Osteoblast (primary cell): ENCODE data around the gene SEMA3A. TPM values are rescaled to one million over a fixed set of nuclear protein-coding genes. Genes with fewer than 3 reads are reported as not detected.

ENCODE experiments used
- DNase-seq: peaks from one replicate; pipeline ENCODE4 v3.0.0; 2011; ENCODE audit warnings: low spot score, mixed read lengths; ENCODE audit not compliant: insufficient read length; ENCODE audit errors: missing footprints
- H2AFZ ChIP-seq: 2 replicates; pipeline ENCODE4 v1.6.0; 2011; ENCODE audit warnings: mild to moderate bottlenecking, low read length
- H3K27ac ChIP-seq: 2 replicates; pipeline ENCODE4 v1.5.1; 2011; ENCODE audit warnings: mild to moderate bottlenecking, low read depth, low read length, moderate library complexity
- H3K27me3 ChIP-seq: 2 replicates; pipeline ENCODE4 v1.6.0; 2012; ENCODE audit warnings: mild to moderate bottlenecking, control low read depth, inconsistent platforms, low read length, moderate library complexity; ENCODE audit not compliant: insufficient read depth
- H3K36me3 ChIP-seq: 2 replicates; pipeline ENCODE4 v1.5.1; 2011; ENCODE audit warnings: mild to moderate bottlenecking, low read length, control low read depth, moderate library complexity; ENCODE audit not compliant: insufficient read depth
- H3K4me1 ChIP-seq: 2 replicates; pipeline ENCODE4 v1.5.1; 2011; ENCODE audit warnings: mild to moderate bottlenecking, low read length, control low read depth, moderate library complexity; ENCODE audit not compliant: insufficient read depth
- H3K4me2 ChIP-seq: 2 replicates; pipeline ENCODE4 v1.6.0; 2011; ENCODE audit warnings: mild to moderate bottlenecking, low read length; ENCODE audit not compliant: insufficient read depth
- H3K4me3 ChIP-seq: fragments of 200-600 bp; sonication (generic); 3 replicates; pipeline ENCODE4 v1.5.1; 2012; ENCODE audit warnings: mild to moderate bottlenecking, low read length, inconsistent platforms; ENCODE audit not compliant: insufficient read depth
- H3K79me2 ChIP-seq: 2 replicates; pipeline ENCODE4 v1.6.0; 2012; ENCODE audit warnings: mild to moderate bottlenecking, low read length, control low read depth, inconsistent platforms; ENCODE audit not compliant: insufficient read depth
- H3K9me3 ChIP-seq: 2 replicates; pipeline ENCODE4 v1.5.1; 2011; ENCODE audit warnings: low read depth, low read length, control low read depth
- H4K20me1 ChIP-seq: 2 replicates; pipeline ENCODE4 v1.6.0; 2012; ENCODE audit warnings: mild to moderate bottlenecking, low read length, control low read depth; ENCODE audit not compliant: insufficient read depth
- CTCF ChIP-seq: IDR thresholded peaks from 2 replicates; pipeline ENCODE4 v1.5.1; 2011; ENCODE audit warnings: mild to moderate bottlenecking, low read depth, low read length, moderate library complexity; ENCODE audit errors: extremely low read depth
- total RNA-seq: library from RNA; depleted of rRNA; stranded (reverse); fragments of >200 nt; gene quantifications from 2 replicates; pipeline ENCODE4 v1.2.3, GENCODE V29; 2012

The SEMA3A gene
- total RNA-seq, 1 donor, result 2.5 TPM

GRCh38 chr7:83964318-83964717 lies 230.3 kb downstream of the SEMA3A start:
- H3K36me3 ChIP-seq, result no peaks in the 10 kb centered on the region
- no peak overlapping the region for H3K27ac ChIP-seq
- no peak overlapping the region for H3K4me2 ChIP-seq
- H3K79me2 ChIP-seq, result no peaks in the 10 kb centered on the region
- H3K4me1 ChIP-seq, result no peaks in the 10 kb centered on the region
- no peaks in the 10 kb centered on the region for H4K20me1 ChIP-seq
- H2AFZ ChIP-seq, result no peak overlapping the region
- DNase-seq, result no peak
- H3K9me3 ChIP-seq, result no peaks in the 10 kb centered on the region
- H3K4me3 ChIP-seq, result no peak overlapping the region
- no peaks in the 10 kb centered on the region for H3K27me3 ChIP-seq
- TF ChIP-seq CTCF, result no peak

- no peak for DNase-seq
Measured at GRCh38 chr7:83957333-83957732, 237.3 kb downstream of the SEMA3A start.

GRCh38 chr7:83956104-83956503 lies 238.5 kb downstream of the SEMA3A start:
- Histone ChIP-seq H3K79me2 (no peaks in the 10 kb centered on the region), H3K36me3 (no peaks in the 10 kb centered on the region), H4K20me1 (no peaks in the 10 kb centered on the region), H3K9me3 (no peaks in the 10 kb centered on the region), H3K4me2 (no peak overlapping the region), H3K27ac (no peak overlapping the region), H2AFZ (no peak overlapping the region), H3K27me3 (no peaks in the 10 kb centered on the region), H3K4me1 (no peaks in the 10 kb centered on the region), H3K4me3 (no peak overlapping the region)
- no peak for DNase-seq
- no peak for TF ChIP-seq CTCF

More at GRCh38 chr7:83957333-83957732, 237.3 kb downstream of the SEMA3A start:
- Histone ChIP-seq H3K79me2 (no peaks in the 10 kb centered on the region), H4K20me1 (no peaks in the 10 kb centered on the region), H3K9me3 (no peaks in the 10 kb centered on the region), H3K27me3 (no peaks in the 10 kb centered on the region), H3K4me3 (no peak overlapping the region), H3K27ac (no peak overlapping the region), H3K4me1 (no peaks in the 10 kb centered on the region), H2AFZ (no peak overlapping the region), H3K36me3 (no peaks in the 10 kb centered on the region), H3K4me2 (no peak overlapping the region)
- no peak for TF ChIP-seq CTCF

- Histone ChIP-seq H3K4me1 (no peaks in the 10 kb centered on the region), H3K9me3 (no peaks in the 10 kb centered on the region), H4K20me1 (no peaks in the 10 kb centered on the region), H3K4me2 (no peak overlapping the region), H3K4me3 (no peak overlapping the region), H3K27me3 (no peaks in the 10 kb centered on the region), H2AFZ (no peak overlapping the region), H3K36me3 (no peaks in the 10 kb centered on the region), H3K79me2 (no peaks in the 10 kb centered on the region), H3K27ac (no peak overlapping the region)
- no peak for DNase-seq
- TF ChIP-seq CTCF, result no peak
Measured at GRCh38 chr7:83952236-83952635, 242.4 kb downstream of the SEMA3A start.
